Panc1 (cell line): ENCODE measurements around the gene TMTC3.
"Not testable (repeated sequence)": the region's sequence is repeated elsewhere in the genome, so short reads cannot be mapped to it uniquely, and the experiment has no call there.

Experiments used
- POLR2AphosphoS5 ChIP-seq: IDR thresholded peaks from 2 replicates; pipeline ENCODE4 v1.6.1; 2012; ENCODE audit warnings: mild to moderate bottlenecking, low read depth, low read length, moderate library complexity
- TF ChIP-seq, protein P1 (sequence below): fragments of 450-650 bp; IDR thresholded peaks from 2 replicates; pipeline ENCODE4 v1.5.1; 2017; ENCODE audit warnings: mild to moderate bottlenecking
- TF ChIP-seq, protein P2 (sequence below), 2 experiments: IDR thresholded peaks; 2 replicates each; pipeline ENCODE4 v1.6.1; 2011 to 2012; ENCODE audit warnings: low read depth in 2 of 2, control low read depth in 1 of 2, low read length in 1 of 2, mild to moderate bottlenecking in 1 of 2, moderate library complexity in 1 of 2; ENCODE audit not compliant: insufficient read depth in 1 of 2

DNA sequence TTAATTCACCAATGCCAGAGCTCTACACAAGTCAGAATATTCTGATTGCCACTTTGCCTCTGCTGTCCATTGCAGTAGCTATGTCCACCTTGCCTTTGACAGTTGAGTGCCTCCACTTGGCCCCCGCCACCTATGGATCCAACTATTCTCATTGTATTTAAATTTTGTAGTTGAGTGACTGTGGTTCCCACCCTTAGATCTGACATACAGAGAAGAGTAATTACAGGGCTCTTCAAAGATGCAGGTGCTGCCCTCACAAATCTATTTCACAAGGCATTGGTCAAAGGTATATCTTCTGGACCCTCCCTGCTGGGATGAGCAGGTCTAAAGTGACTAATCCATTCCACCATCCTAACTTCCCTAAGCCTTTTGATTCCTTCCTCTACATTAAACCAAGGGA lies 68.2 kb downstream of the TMTC3 start:
- TF ChIP-seq, protein P1, sequence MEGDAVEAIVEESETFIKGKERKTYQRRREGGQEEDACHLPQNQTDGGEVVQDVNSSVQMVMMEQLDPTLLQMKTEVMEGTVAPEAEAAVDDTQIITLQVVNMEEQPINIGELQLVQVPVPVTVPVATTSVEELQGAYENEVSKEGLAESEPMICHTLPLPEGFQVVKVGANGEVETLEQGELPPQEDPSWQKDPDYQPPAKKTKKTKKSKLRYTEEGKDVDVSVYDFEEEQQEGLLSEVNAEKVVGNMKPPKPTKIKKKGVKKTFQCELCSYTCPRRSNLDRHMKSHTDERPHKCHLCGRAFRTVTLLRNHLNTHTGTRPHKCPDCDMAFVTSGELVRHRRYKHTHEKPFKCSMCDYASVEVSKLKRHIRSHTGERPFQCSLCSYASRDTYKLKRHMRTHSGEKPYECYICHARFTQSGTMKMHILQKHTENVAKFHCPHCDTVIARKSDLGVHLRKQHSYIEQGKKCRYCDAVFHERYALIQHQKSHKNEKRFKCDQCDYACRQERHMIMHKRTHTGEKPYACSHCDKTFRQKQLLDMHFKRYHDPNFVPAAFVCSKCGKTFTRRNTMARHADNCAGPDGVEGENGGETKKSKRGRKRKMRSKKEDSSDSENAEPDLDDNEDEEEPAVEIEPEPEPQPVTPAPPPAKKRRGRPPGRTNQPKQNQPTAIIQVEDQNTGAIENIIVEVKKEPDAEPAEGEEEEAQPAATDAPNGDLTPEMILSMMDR: not testable (repeated sequence)
- TF ChIP-seq, protein P2, sequence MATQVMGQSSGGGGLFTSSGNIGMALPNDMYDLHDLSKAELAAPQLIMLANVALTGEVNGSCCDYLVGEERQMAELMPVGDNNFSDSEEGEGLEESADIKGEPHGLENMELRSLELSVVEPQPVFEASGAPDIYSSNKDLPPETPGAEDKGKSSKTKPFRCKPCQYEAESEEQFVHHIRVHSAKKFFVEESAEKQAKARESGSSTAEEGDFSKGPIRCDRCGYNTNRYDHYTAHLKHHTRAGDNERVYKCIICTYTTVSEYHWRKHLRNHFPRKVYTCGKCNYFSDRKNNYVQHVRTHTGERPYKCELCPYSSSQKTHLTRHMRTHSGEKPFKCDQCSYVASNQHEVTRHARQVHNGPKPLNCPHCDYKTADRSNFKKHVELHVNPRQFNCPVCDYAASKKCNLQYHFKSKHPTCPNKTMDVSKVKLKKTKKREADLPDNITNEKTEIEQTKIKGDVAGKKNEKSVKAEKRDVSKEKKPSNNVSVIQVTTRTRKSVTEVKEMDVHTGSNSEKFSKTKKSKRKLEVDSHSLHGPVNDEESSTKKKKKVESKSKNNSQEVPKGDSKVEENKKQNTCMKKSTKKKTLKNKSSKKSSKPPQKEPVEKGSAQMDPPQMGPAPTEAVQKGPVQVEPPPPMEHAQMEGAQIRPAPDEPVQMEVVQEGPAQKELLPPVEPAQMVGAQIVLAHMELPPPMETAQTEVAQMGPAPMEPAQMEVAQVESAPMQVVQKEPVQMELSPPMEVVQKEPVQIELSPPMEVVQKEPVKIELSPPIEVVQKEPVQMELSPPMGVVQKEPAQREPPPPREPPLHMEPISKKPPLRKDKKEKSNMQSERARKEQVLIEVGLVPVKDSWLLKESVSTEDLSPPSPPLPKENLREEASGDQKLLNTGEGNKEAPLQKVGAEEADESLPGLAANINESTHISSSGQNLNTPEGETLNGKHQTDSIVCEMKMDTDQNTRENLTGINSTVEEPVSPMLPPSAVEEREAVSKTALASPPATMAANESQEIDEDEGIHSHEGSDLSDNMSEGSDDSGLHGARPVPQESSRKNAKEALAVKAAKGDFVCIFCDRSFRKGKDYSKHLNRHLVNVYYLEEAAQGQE (IDR thresholded peaks at IDR 0.05; ENCODE audit: insufficient read depth in 1 of 2, low read depth in 2 of 2, low read length in 1 of 2): not testable (repeated sequence)
- TF ChIP-seq POLR2AphosphoS5: not testable (repeated sequence)
